Left renal pelvis (tissue), 4 donors: Measurements from ENCODE around the gene WDR91. TPM values are rescaled to one million over a fixed set of nuclear protein-coding genes. Genes with fewer than 3 reads are reported as not detected.

Experiments
- DNase-seq, 4 donors: peaks; one replicate each; pipeline ENCODE4 v3.0.0-alpha.2; 2013; ENCODE audit warnings: low read depth in 4 of 4, low spot score in 3 of 4
- polyA plus RNA-seq, 4 donors: library from polyadenylated mRNA; unstranded; fragments of 120-200 nt; gene quantifications; one replicate each; pipeline ENCODE4 v1.2.1, GENCODE V29; 2013; ENCODE audit not compliant: insufficient read length in 4 of 4

The WDR91 gene
- polyA plus RNA-seq, 4 donors = 16.3 to 58.5 (median 44.7) TPM

DNA sequence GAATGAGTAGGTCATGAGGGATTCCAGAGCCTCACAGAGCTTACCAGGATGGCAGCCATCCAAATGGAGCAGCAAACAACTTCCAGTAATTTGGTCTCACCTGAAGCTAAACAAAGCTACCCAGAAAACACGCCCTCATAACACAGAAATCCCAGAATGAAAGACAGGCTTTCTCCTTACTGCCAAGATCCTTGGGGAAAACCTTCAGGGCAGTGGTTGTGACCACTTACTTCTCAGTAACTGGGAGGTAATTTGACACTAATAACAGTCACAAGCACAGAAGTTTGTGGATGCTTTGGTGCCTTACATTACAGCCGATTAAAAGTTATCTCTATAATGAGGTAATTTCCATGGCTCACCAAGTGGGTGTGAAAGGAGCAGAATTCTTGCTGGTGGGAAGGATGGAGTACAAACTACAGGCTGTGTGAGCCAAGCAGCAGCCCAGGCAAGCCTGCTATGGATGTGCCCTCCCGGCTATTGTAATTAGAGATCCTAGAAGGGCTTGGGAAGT lies 10.4 kb downstream of the WDR91 start:
- DNase-seq = no peak

DNA sequence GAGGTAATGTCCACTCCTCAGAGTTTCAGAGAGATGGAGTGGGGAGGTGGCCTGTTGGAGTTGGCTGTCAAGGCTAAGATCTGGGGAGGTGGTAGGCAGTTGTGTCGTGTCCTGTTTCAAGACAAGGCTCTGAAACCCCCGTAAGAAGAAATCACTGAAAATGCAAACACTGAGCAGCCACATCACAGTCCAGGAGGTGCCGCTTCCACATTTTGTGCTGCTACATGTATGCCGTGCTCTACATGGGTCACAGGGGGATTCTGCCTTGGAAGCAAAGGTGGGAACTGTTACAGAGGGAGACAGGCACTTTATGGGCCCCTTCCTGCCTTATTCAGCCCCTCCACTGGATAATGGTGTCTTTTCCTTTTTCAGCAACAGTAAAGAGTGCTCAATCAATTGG lies 11.9 kb downstream of the WDR91 start:
- DNase-seq = no peak

DNA sequence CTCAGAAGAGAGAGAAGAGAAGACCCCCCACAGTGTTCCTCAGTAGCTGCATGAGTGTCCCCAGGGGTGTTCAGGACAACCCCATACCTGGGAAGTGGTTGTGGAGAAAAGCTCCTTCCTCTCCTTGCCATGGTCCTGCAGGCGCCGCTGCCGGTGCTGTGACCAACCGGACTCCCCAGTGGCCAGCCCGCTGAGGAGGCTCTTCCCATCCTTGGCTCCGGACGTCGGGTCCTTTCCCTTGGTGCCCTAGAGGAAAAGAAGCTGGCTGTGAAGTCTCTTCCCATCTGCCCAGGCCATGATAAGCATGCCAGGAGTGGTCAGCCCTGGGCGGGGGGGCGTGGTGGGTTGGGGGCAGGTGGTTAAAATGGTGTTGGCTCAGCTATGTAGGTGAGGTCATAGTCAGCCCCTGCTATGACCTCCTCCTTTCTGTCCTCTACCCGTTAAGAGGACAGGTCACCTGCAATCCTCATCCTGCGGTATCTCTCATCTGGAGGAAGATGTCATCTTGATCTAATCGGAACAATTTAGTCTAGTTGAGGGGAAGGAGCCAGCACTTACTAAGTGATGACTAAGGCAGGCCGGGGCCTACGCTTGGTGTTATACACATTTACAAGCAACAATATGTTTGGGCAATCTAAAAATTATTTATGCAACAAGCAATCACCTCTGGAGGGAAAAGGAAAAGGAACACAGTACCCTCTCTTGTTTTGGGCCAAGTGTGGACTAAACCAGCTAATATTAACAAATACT lies 13.2 kb downstream of the WDR91 start:
- DNase-seq = no peak

DNA sequence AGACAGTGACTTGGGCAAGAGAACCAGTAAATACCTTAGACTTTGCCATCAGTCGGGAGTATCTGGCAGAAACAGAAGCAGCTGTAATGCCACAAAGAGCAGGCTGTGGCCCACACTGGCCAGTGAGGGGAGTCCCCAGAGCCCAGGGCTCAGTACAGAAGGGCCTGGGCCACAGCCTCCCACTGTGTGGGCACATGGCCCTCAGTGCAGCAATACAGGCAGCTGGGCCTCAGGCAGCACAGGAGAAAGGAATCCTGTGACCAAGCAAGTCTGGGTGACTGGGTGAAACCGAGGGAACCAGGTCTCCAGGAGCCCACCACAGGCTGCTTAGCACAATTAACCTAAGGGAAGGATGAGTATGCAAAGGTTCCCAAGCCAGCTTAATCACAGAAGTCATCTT lies 14.0 kb downstream of the WDR91 start:
- no peak for DNase-seq

DNA sequence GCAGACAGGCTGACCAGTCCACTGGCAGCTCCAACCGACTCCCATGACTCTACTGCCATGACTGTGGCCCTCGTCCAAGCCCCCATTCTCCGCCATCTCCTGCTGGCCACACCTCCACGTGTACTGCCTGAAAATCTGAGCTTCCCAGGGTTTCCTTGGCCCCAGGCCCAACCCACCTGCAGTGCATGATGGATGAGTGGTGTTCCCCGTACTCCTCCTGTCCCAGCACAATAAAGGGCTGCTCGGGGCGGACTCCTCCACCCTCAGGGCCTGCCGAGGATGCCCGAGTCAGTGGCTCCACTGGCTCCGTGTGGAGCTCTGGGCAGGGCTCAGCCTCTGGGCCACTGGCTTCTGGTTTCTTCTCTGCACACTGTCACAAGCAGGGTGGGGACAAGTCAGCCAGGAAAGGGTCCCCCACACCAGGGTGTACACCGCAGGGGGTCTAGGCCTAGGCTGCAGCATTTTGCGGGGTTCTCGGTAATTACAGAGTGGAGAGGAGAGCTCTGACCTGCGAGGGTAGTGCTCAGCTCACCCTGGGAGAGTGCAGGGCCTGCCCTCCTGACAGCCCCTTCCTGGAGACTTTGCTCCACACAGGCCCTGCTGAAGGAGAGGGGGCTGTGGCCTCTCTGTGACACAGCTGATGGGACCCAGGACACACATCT lies 15.2 kb downstream of the WDR91 start:
- no peak for DNase-seq

DNA sequence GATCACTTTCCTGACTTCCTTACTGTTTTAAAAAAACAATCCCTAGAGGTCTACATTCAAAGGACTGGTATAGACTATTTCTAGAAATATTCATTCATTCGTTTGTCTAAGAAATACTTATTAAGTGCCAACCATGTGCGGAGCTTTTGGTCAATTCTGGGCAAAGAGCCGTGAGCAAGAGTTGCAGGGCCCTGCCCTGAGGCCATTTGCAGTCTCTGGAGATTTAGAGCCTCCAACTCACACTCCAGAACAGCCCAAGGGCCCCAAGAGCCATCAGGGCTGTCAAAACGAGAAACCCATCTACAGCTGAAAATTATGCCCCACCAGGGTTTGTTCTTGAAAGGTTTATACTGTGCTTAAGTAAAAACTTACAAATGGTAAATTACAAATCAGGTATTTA lies 16.2 kb downstream of the WDR91 start:
- DNase-seq = no peak

DNA sequence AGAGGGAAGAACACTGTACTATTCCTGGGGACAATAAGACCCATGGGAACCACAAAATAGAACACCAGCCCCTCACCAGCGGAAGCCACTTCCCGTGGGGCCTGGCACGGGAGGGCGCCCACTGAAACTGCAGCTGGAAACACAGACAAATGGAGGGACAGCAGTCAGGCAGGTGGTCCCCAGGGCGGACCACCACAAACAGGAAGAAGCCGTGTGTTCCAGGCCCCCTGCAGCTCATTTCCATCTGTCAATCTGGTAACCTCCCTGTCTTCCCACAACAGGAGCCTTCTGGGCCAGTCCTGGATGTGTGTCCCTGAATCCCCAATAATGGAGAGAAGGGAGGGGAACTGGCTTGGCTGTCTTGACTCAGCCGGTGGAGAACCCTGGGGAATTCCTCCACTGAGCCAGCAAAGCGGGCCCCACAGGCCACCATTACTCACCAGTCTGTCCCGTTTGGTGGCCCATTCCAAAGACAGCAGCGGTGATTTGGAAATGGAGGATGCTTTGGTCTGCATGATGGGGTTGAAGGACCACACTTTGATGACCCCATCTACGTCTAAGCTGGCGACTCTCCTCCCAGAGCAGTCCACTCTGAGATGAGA lies 16.7 kb downstream of the WDR91 start:
- DNase-seq = no peak

DNA sequence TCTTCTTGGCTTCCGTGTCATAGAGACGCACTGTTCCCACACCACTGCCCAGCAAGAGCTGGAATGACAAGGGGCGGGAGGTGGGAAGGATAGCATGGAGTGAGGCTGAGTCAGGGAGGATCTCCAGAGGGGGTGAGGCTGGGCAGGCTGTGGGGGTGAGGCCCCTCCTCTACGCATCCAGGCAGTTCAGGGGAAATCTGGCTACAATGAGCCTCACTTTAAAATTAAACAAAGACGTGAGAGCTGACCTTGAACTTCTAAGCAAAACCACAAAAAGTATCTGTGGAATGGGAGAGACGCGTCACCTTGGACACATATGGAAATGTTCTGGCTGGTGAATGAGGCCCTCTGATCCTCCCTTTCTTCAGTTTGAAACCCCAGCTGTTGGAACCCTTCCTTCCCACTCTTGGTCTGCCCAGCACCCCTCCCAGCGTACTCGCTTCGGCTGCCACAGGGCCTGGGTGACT lies 17.7 kb downstream of the WDR91 start:
- DNase-seq = no peak

DNA sequence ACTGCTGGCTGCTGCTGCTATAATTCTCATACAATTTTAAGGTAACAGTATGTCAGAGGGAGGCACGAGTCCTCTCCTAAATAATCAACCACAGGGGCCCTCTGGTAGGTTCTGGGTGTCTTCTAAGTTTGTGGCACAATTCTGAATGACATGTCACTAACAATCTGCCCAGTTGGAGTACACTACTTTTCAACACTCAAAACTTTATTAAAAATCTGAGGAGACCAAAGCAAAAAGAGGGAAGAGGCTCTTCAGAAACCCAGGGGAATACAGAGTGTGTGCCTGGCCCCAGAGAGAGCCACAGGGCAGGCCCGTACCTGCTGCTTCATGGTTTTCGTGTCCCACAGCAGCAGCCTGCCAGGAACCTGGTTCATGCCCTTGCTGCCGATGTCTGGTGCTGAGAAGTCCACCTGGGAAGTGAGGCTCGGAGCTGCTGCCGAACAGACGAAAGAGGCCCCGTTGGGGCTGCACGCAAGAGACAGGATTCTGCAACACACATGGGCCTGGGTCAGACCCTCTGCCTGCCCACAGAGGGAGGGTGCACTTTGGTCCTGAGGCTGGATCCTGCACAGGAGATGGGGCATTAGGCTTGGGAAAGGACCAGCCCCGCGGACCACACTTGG lies 18.3 kb downstream of the WDR91 start:
- no peak for DNase-seq

DNA sequence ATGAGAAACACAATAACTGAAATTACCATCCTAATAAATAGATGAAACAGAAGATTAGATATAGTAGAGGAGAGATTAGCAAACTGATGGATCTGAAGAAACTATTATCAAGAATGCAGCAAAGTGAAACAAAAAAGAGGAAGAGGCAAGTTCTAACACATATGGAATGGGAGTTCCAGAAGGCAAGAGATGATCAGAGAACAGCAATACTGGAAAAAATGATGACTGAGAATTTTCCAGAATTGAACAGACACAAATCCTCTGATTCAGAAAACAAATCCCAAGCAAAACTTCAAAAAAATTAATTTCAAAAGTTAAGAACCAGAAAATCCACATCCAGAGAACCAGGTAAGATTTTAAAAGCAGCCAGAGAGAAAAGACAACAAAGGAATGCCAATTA lies 20.6 kb downstream of the WDR91 start:
- DNase-seq = no peak

DNA sequence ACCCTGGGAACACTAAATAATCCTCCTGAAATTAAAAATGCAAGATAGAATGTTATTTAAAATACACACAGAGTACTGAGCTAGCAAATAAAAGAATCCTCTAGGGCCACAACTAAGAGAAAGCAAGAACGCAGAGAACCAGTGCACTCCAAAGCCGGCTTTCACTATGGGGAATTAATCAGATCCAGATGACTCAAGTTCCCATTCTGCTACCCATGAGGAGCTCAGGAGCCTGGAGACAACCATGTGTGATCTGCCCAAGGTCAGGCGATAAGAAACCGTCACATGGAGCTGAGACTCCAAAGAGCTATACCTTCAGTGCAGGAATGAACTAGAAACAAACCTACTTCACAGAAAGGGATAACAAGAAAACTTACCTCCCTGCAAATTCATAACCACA lies 21.4 kb downstream of the WDR91 start:
- DNase-seq = no peak

DNA sequence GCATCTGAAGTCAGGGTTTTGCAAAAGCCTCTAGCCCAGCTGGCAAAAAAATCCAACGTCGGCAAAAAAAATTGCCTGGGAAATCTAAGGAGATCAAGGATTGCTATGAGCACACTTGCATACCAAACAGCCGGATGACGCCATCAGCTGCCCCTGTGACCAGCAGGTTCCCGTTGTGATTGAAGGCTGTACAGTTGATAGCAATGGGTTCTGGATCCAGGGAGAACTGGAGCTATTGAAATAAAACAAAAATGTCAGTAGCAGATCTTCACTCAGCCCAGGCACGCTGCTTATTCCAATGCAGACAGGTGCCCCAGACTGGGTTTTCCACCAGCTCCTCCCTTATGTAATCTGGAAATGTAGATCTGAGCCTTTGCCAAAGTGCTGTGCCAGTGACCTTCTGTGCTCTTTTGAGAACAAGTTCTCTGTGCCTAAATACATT lies 22.1 kb downstream of the WDR91 start:
- no peak for DNase-seq

DNA sequence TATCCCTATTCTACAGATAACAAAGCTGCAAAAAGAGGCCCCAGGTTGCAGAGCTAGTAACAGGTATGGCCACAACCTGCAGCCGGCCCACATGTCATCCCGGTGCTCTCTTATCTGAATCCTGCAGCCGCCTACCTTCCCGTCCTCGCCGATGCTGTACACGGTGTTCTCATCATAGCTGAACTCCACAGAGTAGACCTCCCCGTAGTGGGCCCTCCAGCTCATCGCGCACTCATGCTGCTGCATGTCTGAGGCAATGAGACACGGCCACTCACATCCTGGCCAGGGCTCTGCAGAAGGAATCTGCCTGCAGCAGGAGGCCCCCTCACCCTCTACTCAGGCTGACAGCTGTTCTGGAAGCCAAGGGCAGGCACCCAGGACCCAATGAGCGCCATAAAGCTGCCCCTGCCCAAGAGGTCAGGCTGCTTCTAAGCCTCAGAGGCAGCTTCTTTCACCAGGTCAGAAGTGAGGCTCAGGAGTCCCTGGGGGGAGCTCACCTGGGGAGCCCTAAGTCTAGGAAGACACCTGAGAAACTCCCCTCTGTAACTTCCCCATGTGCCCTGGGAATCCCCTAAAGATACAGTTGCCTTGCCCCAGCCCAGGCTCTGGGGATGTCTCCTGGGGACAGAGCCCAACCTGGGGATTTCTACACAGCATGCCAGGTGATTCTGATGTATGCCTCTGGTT lies 22.9 kb downstream of the WDR91 start:
- DNase-seq = no peak

DNA sequence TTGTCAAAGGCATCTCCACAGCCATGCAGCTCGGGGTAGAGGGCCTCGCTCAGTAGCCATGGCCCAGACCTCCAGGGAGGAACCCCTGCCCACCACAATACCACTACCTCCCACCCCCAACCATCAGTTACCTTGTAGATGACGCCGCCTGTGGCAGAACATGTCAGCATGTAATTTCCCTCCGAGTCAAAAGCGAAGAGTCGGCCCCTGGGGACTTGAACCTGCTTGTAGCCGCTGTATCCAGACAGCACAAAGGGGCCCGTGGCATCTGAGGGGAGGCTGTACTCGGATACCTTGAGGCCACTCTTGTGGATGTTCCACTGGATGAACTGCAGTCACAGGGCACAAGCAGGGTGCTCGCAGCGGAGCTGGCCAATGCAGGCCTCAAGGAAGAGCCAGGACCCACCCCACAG lies 24.5 kb downstream of the WDR91 start:
- DNase-seq = no peak

DNA sequence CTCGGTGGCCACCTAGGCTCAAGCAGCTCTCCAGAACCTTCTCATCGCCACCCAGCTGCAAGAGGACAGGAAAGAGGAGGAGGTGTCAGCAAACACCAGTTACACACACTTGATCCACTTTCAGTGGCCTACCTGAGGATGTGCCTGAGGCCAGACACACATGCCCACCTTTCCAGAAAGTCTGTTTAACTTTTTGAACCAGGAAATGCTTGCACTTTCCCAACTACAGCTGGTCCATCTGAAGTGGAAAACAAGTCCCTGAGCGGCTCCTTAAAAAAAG lies 25.1 kb downstream of the WDR91 start:
- DNase-seq = no peak

DNA sequence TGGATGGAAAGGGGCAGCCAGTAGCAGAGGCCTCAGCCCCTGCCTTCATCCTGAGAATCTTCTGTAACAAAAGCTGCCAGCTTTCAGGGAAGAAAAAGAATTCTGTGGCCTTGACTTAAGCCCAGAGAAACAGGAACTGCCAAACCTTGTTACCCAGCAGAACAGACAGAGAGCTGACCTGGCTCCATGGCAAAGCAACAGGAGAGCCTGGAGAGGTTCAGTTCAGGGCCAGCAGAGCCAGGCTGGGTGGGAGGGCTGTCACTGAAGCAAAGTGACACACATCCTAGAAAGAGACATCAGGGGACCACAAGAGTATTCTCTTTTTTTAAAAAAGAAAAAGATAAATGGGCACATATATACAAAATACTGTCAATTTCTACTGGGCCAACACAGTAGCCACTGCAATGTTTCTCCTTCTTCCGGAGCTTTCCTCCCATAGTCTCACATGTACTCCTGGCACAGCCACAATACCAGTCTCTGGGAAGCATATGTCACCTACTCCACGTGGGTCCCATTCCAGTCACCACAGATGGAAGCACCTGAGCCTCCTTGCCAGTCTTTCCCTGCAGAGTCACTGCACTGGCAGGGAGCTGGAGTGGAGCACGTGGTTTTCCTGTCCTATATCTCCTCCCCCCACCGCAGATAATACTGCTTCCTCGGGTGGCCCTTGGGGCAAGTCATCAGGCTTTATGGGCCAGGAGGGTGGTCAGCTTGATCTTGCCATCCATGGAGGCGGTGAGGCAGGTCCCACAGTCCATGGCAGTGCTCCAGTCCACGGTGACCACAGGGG lies 25.7 kb downstream of the WDR91 start:
- no peak for DNase-seq

DNA sequence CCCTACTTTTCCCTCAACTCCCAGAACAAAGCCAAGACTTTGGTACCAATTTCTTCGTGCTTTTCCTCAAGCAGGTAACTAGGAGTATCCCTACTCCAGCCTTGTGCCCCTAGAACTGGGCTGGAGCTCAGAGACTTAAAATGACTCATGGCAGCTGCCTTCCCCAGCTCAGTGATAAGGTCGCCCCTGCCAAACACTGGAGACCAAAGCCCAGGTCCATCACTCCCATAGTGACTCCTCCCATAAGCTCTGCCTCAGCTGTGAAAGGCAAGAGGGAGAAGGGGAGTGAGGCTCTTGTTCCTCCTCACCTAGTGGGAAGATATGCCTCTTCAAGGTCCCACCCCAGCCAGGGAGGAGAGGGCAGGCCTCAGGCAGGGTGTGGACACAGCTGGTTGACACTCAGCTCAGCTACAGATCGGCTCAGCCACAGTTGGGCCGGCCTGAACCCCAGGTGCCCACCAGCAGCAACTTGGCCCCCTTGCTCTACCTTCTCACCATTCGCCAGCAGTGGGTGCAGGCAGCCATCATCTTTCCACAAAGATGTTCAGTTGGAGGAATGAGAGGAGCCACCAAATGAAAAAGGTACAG lies 27.0 kb downstream of the WDR91 start:
- no peak for DNase-seq

DNA sequence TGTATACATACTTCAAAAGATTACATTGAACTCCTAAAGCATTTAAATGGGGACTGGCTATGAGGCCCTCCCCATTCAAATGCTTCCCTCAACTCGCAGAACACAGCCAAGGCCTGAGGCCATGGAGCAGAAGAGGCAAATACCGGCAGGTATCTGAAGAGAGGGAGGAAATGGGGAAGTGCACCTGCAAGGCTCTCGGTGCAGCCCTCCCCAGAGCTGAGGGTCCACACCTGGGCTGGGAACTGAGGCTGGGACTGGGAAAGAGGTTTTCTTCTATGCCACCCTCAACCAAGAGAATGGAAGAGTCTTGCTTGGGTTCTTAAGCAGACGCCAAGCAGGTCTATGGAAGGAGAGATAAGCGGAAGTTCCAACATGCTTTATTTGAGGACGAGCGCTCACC lies 27.8 kb downstream of the WDR91 start:
- DNase-seq = no peak

DNA sequence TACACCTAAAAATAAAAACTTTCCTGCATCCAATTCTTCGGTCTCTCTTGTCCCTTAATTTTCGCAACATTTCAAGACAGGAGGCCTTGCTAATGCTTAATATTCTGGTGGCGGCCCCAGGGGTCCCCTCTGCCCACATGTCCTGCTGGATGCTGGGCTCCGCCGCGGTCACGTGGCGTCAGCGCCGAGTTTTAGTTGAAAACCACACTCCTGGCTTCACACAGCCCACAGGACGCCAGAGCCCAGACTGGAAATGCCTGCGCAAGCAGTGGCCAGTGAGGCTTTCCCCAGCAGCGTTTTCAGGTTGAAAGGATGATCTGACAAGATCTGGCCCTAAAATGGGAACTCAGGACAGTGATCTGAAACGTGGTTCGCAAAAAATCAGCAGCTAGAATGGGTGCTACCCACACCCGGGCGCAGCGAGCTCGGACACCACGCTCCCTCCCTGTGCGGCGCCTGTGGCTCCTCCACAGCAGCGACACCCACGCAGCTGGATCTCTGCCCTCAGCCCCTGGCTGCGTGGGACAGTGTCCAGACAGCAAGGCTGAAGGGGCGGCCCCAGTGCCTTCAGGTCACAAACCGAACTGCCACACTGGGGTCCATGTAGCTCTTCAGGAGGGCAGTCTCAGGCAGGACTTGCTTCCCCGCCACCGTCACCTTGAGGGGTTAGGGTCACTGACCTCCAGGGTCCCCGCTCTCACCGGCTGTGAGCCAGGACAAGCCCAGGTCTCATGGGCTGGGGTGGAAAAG lies 29.2 kb downstream of the WDR91 start:
- DNase-seq = no peak
